Adrenal gland (tissue), 5 donors: ENCODE measurements around the gene RAB21.

ENCODE experiments used
- CTCF ChIP-seq, 6 experiments: fragments of 450-650 bp in 4 of 6; fragments of 200-600 bp in 2 of 6; sonication (generic) in 1 of 6; IDR thresholded peaks; 1 replicate in 5 of 6; 2 replicates in 1 of 6; pipeline versions ENCODE4 v1.5.1 to v1.8.0; 2016 to 2021; ENCODE audit warnings: antibody characterized with exemption in 6 of 6, mild to moderate bottlenecking in 2 of 6, moderate library complexity in 1 of 6
- POLR2A ChIP-seq, 2 donors: fragments of 450-650 bp; IDR thresholded peaks; one replicate each; pipeline ENCODE4 v1.6.1; 2017; ENCODE audit warnings: antibody characterized with exemption in 2 of 2, mild to moderate bottlenecking in 2 of 2, moderate library complexity in 1 of 2
- donor health status: DM: no; HTN: no; CAD: no.

- TF ChIP-seq CTCF (IDR thresholded peaks at IDR 0.05) (no peak), POLR2A (IDR thresholded peaks at IDR 0.05) (no peak)
Measured at GRCh38 chr12:71838676-71839075, 84.0 kb downstream of the RAB21 start.
